SKM-1 (cell line): Measurements from ENCODE around the gene KBTBD8.

Experiments
- DNase-seq: peaks from one replicate; lab custom pipeline; 2025; ENCODE audit not compliant: unreplicated experiment; lab: John Stamatoyannopoulos, UW

The KBTBD8 gene

GRCh38 chr3:66998113-66998903 lies at the start of gene KBTBD8:
KBTBD8 (plus strand) TSS chr3:66998307; CDS start chr3:66998356, 49 bp downstream.
- DNase-seq: peak; percentile 98

GRCh38 chr3:66948838-66949237 lies 49.3 kb upstream of the KBTBD8 start:
- no peak for DNase-seq

- no peak for DNase-seq
Observed at GRCh38 chr3:66949898-66950297, 48.2 kb upstream of the KBTBD8 start.

GRCh38 chr3:66952357-66952756 lies 45.8 kb upstream of the KBTBD8 start:
- no peak for DNase-seq

GRCh38 chr3:66953934-66954445 lies 44.1 kb upstream of the KBTBD8 start:
- no peak for DNase-seq

GRCh38 chr3:66956742-66957141 lies 41.4 kb upstream of the KBTBD8 start:
- no peak for DNase-seq

GRCh38 chr3:66957367-66957766 lies 40.7 kb upstream of the KBTBD8 start:
- no peak for DNase-seq

GRCh38 chr3:66958067-66958466 lies 40.0 kb upstream of the KBTBD8 start:
- DNase-seq: no peak

- no peak for DNase-seq
Observed at GRCh38 chr3:66962664-66963063, 35.4 kb upstream of the KBTBD8 start.

- no peak for DNase-seq
Observed at GRCh38 chr3:66971245-66971644, 26.9 kb upstream of the KBTBD8 start.

GRCh38 chr3:66971891-66972551 lies 26.1 kb upstream of the KBTBD8 start:
- DNase-seq: peak; percentile 80

- DNase-seq: no peak
Observed at GRCh38 chr3:66980791-66981190, 17.3 kb upstream of the KBTBD8 start.

- DNase-seq: no peak
Observed at GRCh38 chr3:66983101-66983500, 15.0 kb upstream of the KBTBD8 start.

- no peak for DNase-seq
Observed at GRCh38 chr3:66985336-66985920, 12.7 kb upstream of the KBTBD8 start.

- no peak for DNase-seq
Observed at GRCh38 chr3:66986406-66986805, 11.7 kb upstream of the KBTBD8 start.

- no peak for DNase-seq
Observed at GRCh38 chr3:66989241-66989640, 8.9 kb upstream of the KBTBD8 start.

- no peak for DNase-seq
Observed at GRCh38 chr3:66989860-66990696, 8.0 kb upstream of the KBTBD8 start.

- peak; percentile 15 for DNase-seq
Observed at GRCh38 chr3:66991459-66991858, 6.6 kb upstream of the KBTBD8 start.

- DNase-seq: no peak
Observed at GRCh38 chr3:66993082-66993481, 5.0 kb upstream of the KBTBD8 start.

- DNase-seq: no peak
Observed at GRCh38 chr3:66994588-66994987, 3.5 kb upstream of the KBTBD8 start.

- DNase-seq: no peak
Observed at GRCh38 chr3:66996696-66997095, 1.4 kb upstream of the KBTBD8 start.
